GM19025 (cell line): ENCODE results near the gene DRAM1.

Experiments
- ATAC-seq: cut with Tn5 transposase; IDR thresholded peaks from one replicate; pipeline ENCODE4 v1.9.1; 2021; ENCODE audit warnings: mild to moderate bottlenecking, low read depth, moderate library complexity; ENCODE audit not compliant: unreplicated experiment

Gene DRAM1

DNA sequence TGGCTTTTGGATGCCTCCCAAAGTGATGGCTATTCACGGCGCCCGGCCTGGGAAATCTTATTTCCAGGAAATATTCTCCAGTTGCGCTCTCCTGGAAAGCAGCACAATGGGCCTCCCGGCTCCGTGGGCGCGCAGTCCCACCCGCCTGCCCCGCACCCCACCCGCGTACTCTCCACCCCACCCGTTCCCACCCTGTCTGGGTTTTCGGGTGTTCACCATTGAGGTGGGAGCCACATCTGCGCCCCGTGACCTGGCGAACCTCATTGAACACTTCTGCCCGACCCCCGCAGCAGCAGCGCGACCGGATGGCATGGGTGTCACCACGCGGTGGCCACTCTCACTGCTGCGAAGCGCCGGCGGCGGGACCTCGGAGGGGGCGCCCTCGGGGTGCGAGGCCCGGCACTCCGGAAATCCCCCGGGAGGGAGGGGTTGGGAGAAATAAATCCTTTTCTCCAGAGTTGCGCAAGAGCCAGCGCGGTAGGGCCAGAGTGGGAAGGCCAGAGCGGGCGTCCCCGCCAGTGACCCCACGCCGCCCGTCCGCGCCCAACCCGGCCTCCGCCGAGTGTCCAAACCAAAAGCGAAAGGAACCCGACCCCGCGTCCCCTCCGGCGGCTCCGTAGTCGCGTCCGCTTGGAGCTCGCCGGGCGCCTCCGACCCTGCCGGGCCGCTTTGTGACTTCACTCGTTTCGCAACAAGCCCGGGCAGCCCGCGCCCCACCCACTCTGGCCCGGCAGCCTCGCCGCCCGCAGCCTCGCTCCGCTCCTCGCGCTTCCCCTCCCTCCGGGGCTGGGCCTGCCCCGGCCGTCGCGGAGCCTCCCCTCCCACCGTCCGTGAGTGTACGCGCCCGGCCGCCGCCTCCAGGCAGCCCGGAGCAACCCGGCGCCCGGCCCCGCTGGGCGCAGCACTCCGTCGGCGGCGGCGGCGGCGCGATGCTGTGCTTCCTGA lies at the start of gene DRAM1:
Gene DRAM1 (plus strand): TSS at position 720 of the 945 bp plus-strand sequence. CDS start 210 bp downstream, at position 930.
- peak; percentile 85 for ATAC-seq

GRCh38 chr12:101828463-101829196 lies 48.8 kb upstream of the DRAM1 start:
- ATAC-seq = no peak

GRCh38 chr12:101829639-101830366 lies 47.6 kb upstream of the DRAM1 start:
- no peak for ATAC-seq

DNA sequence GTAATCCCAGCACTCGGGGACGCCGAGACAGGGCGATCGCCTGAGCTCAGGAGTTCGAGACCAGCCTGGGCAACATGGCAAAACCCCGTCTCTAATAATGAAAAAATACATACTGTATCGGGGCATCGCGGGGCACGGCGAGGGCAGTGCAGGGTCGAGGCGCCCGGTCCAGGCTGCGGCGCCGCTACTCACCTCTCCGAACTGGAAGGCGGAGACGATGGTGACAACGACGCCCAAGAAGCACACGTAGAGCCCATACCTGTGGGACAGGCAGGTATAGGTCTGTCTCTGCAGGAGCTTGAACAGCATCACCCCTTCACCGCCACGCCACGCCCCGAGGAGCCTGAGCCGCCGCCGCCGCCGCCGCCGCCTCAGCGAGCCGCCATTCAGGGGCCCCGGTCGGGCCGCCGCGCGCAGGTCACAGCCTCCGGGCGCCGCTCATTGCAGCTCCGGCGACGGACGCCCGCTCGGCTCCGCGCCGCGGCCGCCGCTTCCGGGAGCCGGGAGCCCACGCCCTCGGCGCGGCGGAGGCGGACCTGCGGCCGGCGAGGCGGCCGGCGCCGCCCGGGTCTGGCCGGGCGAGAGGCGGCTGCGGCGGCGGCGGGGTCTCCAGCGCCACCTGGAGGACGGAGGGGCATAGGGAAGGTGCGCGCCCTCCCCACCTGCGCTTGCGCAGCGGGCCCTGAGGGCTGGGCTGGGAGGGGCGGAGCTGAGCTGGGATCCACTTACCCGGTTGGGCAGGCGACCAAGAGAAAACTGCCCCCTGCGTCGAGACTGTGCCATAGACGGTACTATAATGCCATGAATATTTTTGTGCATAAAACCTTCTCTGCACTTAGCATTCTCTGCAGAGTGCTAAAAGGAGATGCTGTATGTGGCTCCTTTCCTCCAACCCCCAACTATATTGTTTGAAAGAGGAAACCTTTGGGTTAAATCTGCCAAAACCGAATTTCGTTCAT lies 46.7 kb upstream of the DRAM1 start, which contains the start of gene GNPTAB:
Gene GNPTAB (minus strand): TSS at position 593 of the 959 bp plus-strand sequence. CDS start 284 bp downstream, at position 309.
- peak; percentile 92 for ATAC-seq

DNA sequence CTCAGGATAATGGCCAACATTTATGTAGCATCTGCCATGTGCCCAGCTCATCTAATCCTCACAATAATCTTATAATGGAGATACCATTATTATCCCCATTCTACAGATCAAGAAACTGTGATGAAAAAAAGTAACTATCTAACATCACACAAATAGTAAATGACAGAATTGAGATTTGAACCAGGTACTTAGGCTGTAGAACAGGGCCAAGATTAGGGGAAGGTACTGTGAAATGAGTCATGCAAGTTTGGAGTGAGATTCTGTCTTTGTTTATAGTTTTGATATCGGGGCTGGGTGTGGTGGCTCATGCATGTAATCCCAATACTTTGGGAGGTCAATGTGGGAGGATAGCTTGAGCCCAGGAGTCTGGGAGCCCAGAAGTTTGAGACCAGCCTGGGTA lies 45.4 kb upstream of the DRAM1 start:
- ATAC-seq = no peak

DNA sequence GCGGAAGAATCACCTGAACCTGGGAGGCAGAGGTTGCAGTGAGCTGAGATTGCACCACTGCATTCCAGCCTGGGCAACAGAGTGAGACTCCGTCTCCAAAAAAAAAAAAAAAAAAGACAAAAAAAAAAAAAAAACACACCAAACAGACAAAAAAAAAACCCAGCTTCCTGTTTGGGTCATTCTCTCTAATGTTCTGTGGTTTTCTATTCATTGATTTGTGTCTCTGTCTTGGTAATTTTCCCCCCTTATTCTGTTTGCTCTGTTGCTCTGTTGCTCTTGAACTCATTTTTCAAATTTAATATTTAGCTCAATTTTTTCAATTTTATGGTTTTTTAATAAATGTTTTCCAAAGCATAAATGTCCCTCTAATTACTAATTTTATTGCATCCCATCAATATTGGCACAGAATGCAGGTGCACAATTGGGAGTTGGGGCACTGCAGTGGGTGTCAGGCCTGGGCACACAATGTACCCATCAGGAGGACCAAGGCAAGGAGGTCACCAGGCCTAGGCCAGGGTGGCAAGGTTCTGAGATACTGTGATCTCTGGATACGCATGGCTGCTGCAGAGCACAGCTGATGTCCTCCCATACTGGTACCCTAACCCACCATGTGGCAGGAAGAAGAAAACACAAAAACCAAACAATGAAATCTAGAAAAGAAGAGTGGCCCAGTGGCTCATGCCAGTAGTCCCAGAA lies 38.6 kb upstream of the DRAM1 start:
- peak; percentile 55 for ATAC-seq

- ATAC-seq = no peak
Measured at GRCh38 chr12:101839324-101840283, 37.8 kb upstream of the DRAM1 start.

DNA sequence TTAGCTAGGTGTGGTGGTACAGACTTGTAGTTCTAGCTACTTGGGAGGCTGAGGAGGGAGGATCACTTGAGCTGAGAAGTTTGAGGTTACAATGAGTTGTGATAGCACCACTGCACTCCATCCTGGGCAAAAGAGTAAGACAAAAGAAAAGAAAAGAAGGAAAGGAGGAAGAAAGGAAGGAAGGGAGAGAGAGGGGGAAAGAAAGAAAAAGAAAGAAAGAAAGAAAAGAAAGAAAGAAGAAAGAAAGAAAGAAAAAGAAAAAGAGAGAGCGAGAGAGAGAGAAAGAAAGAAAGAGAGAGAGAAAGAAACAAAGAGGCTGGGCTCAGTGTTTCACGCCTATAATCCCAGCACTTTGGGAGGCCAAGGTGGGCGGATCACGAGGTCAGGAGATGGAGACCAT lies 36.3 kb upstream of the DRAM1 start:
- no peak for ATAC-seq

DNA sequence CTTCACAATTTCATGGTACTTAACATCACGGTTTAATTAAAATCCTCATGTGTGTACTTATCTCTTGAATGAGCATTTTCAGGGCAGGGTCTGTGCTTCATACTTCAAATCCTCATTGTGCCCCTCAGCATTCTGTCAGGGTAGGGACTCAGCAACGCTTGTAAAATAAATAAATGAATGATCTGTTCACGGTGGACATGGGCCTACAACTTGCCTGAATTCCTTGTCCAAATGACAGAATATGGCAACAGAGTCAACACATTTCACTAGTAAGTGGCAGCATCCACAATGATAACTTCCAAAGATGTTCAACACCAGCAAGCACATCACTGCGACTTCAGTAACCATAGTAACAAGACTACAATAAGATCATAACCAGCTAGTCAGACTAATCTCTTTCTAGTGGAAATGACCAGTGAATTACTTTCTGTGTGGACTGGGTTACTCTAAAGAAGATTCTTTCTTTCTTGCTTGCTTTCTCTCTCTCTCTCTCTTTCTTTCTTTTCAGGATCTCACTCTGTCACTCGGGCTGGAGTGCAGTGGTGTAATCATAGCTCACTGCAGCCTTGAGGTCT lies 32.2 kb upstream of the DRAM1 start:
- no peak for ATAC-seq

DNA sequence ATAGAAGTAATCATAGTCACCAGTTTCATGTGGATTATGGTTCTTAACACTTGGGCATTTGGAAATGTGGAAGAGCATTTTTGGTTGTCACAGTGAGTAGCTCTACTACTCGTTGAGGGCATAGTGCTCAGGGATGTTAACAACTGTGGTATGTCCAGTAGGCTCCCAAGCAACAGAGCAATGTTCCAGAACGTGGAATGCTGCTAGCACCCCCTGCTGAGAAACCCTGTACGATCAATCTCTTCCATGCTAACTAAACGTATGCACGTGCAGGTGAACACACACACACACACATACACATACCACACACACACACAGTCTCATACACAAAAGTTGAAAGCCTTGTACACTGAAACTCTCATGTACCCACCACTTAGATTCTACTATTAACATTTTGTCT lies 30.1 kb upstream of the DRAM1 start:
- ATAC-seq = no peak

GRCh38 chr12:101850199-101850598 lies 27.2 kb upstream of the DRAM1 start:
- ATAC-seq = no peak

DNA sequence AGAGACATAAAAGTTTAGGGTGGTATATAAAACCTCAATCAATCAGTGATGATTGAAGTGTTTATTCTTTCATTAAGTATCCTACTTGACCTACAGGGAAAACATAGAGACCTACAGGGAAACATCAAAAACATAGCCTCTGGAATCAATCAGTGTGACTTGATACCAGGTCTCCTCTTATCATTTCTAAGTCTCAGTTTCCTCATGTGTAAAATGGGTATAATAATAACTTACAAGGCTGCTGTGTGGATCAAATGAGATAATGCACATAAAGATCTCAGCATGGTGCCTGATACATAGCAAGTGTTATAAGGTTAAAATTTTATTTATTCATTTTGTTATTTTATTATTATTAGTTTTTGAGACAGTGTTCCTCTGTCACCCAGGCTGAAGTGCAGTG lies 24.4 kb upstream of the DRAM1 start:
- no peak for ATAC-seq

DNA sequence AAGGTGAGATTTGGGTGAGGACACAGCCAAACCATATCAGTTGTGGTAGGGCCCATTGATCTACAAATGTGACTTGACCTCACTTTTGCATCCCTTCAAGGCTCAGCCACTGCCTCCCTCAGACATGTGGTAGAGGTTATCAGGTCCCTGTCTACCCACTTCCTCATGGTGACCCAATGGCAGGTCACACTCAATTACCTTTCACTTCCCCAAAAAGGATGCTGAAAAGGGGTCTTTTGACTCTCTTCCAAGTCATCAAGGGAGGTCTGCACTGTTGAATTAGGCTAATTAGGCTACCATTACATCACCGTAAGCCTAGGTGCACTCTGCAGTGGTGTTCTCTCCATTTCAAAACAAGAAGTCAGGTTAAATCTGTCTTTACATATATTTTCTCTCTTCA lies 22.6 kb upstream of the DRAM1 start:
- ATAC-seq = peak; percentile 48

- ATAC-seq = no peak
Measured at GRCh38 chr12:101855364-101855884, 22.0 kb upstream of the DRAM1 start.

GRCh38 chr12:101855976-101856375 lies 21.4 kb upstream of the DRAM1 start:
- ATAC-seq = no peak

DNA sequence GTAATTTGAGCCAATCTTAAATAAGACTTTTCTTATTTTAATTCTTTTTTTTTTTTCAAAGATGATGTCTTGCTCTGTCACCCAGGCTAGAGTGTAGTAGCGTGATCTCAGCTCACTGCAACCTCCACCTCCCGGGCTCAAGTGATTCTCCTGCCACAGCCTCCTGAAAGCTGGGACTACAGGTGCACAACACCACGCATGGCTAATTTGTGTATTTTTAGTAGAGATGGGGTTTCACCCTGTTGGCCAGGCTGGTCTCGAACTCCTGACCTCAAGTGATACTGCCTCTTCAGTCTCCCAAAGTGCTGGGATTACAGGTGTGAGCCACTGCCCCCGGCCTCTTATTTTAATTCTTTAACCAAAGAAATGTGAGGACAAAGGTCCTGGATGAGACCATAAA lies 20.8 kb upstream of the DRAM1 start:
- ATAC-seq = peak; percentile 18

- peak; percentile 44 for ATAC-seq
Measured at GRCh38 chr12:101857043-101857558, 20.3 kb upstream of the DRAM1 start.
